Activated T-cell treated with anti-CD3 and anti-CD28 coated beads, Interleukin-2, amount 50 U/mL, for 24 hours (primary cell): ENCODE data around the gene KCNJ2.

Experiments used
- DNase-seq: peaks from one replicate; pipeline ENCODE4 v3.0.0-alpha.2; 2020
- H3K27ac Mint-ChIP-seq: 2 replicates; pipeline ENCODE4 v1.8.0; 2020; ENCODE audit warnings: mild to moderate bottlenecking, mixed read lengths
- H3K27me3 Mint-ChIP-seq: 2 replicates; pipeline ENCODE4 v1.8.0; 2020; ENCODE audit warnings: mixed read lengths
- H3K36me3 Mint-ChIP-seq: 2 replicates; pipeline ENCODE4 v1.8.0; 2020; ENCODE audit warnings: low read depth, mixed read lengths
- H3K4me1 Mint-ChIP-seq: 2 replicates; pipeline ENCODE4 v1.8.0; 2020; ENCODE audit warnings: low read depth, mixed read lengths
- H3K4me3 Mint-ChIP-seq: 2 replicates; pipeline ENCODE4 v1.8.0; 2020; ENCODE audit warnings: mild to moderate bottlenecking, moderate library complexity, mixed read lengths
- H3K9me3 Mint-ChIP-seq: 2 replicates; pipeline ENCODE4 v1.8.0; 2020; ENCODE audit warnings: mixed read lengths

KCNJ2 gene

GRCh38 chr17:70168977-70169708 lies at the start of gene KCNJ2:
Gene KCNJ2, plus strand, starts transcription at chr17:70169532. Its CDS starts 5,508 bp downstream, at chr17:70175040.
- Mint-ChIP-seq H3K27ac (no peak within 1 kb of the TSS), H3K27me3 (peaks cover 78% of the 10 kb centered on the region), H3K4me3 (peak within 1 kb of the TSS; percentile 66), H3K36me3 (no peaks in the 10 kb centered on the region), H3K4me1 (peaks cover 20% of the 10 kb centered on the region), H3K9me3 (no peaks in the 10 kb centered on the region)
- peak; percentile 62 for DNase-seq

GRCh38 chr17:70119545-70119944 lies 49.8 kb upstream of the KCNJ2 start:
- Mint-ChIP-seq H3K36me3 (no peaks in the 10 kb centered on the region), H3K4me3 (no peak overlapping the region), H3K9me3 (peaks cover 6% of the 10 kb centered on the region), H3K27ac (no peak overlapping the region), H3K4me1 (no peaks in the 10 kb centered on the region), H3K27me3 (no peaks in the 10 kb centered on the region)
- DNase-seq: no peak

DNA sequence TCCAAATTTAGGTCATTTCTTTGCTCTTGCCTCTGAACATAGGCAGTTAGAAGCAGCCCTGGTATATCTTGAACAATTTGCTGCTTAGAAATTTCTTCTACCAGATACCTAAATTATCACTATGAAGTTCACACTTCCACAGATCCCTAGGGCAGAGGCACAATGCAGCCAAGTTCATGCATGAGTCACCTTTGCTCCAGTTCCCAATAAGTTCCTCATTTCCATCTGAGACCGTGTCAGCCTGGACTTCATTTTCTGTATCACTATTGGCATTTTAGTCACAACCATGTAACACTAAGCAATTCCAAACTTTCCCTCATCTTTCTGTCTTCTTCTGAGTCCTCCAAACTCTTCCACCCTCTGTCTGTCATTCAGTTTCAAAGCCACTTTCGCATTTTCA lies 49.3 kb upstream of the KCNJ2 start:
- Mint-ChIP-seq H3K9me3 (peaks cover 6% of the 10 kb centered on the region), H3K36me3 (no peaks in the 10 kb centered on the region), H3K27me3 (no peaks in the 10 kb centered on the region), H3K27ac (no peak overlapping the region), H3K4me3 (no peak overlapping the region), H3K4me1 (no peaks in the 10 kb centered on the region)
- no peak for DNase-seq

DNA sequence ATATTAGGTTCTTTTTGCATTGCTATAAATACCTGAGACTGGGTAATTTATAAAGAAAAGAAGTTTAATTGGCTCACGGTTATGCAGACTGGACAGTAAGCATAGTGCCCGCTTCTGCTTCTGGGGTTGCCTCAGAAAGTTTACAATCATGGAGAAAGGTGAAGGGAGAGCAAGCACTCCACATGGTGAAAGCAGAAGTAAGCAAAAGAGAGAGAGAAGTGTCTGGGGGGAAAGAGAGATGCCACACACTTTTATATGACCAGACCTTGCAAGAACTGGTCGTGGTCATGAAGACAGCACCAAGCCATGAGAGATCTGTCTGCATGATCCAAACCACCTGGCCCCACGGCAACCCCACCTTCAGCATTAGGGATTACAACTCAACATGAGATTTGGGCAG lies 48.9 kb upstream of the KCNJ2 start:
- H3K4me3 Mint-ChIP-seq: no peak overlapping the region
- H3K27me3 Mint-ChIP-seq: no peaks in the 10 kb centered on the region
- H3K27ac Mint-ChIP-seq: no peak overlapping the region
- no peak for DNase-seq
- H3K4me1 Mint-ChIP-seq: no peaks in the 10 kb centered on the region
- H3K9me3 Mint-ChIP-seq: peaks cover 6% of the 10 kb centered on the region
- no peaks in the 10 kb centered on the region for H3K36me3 Mint-ChIP-seq

DNA sequence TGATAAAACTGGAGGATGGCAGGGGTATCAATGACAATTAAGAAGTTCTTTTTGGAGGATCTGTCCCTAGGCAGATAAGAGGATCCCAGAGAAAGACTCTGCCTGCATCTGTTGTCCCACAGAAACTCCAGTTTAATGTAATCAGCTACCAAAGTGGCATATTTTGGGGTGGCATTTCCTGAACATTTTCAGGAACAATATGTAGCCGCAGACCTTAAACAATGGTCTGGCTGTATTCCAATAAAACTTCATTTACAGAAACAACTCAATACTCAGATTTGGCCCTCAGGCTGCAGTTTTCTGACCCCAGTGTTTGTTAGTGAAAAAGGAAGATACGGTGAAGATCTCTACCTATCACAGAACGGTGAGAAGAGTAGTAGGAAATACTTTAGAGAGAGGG lies 48.2 kb upstream of the KCNJ2 start:
- no peak for DNase-seq
- no peaks in the 10 kb centered on the region for H3K4me1 Mint-ChIP-seq
- no peaks in the 10 kb centered on the region for H3K36me3 Mint-ChIP-seq
- no peak overlapping the region for H3K4me3 Mint-ChIP-seq
- no peak overlapping the region for H3K27ac Mint-ChIP-seq
- H3K9me3 Mint-ChIP-seq: peaks cover 6% of the 10 kb centered on the region
- H3K27me3 Mint-ChIP-seq: no peaks in the 10 kb centered on the region

DNA sequence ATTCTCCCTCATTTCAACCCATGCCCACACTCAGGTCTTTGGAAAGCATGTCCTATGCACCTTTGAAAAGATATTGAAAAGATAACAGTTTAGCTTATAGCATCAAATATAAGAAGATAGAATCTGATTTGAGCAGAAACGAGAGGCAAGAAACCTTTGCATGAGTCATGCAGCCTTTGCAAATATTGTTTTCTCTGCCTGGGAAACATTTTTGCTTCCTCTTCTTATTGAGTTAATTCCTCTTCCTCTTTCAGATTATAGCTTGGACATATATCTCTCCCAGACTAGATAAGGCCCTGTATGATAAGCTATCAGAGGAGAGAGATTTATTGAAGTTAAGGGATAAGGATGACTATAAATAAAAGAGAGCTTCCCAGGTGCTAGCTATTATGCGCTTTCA lies 46.1 kb upstream of the KCNJ2 start:
- no peak for DNase-seq
- Mint-ChIP-seq H3K27ac (no peak overlapping the region), H3K27me3 (no peaks in the 10 kb centered on the region), H3K9me3 (no peaks in the 10 kb centered on the region), H3K36me3 (no peaks in the 10 kb centered on the region), H3K4me3 (no peak overlapping the region), H3K4me1 (no peaks in the 10 kb centered on the region)

DNA sequence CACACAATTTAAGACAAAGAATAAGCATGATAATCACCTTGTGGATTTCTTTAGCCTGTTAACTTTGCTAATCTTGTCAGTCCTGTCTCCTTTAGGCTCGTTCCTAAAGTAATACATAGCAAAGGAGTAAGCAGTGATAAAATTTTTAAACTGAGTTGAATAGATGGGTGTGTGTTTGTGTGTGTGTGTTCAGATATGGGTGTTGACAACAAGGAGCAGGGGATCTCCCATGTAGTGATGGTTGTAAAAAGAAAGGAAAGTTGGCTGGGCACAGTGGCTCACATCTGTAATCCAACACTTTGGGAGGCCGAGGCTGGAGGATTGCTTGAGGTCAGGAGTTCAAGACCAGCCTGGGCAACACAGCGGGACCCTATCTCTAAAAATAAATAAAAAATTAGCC lies 44.6 kb upstream of the KCNJ2 start:
- H3K27me3 Mint-ChIP-seq: no peaks in the 10 kb centered on the region
- H3K27ac Mint-ChIP-seq: no peak overlapping the region
- no peaks in the 10 kb centered on the region for H3K4me1 Mint-ChIP-seq
- no peak for DNase-seq
- H3K4me3 Mint-ChIP-seq: no peak overlapping the region
- H3K9me3 Mint-ChIP-seq: no peaks in the 10 kb centered on the region
- no peaks in the 10 kb centered on the region for H3K36me3 Mint-ChIP-seq

DNA sequence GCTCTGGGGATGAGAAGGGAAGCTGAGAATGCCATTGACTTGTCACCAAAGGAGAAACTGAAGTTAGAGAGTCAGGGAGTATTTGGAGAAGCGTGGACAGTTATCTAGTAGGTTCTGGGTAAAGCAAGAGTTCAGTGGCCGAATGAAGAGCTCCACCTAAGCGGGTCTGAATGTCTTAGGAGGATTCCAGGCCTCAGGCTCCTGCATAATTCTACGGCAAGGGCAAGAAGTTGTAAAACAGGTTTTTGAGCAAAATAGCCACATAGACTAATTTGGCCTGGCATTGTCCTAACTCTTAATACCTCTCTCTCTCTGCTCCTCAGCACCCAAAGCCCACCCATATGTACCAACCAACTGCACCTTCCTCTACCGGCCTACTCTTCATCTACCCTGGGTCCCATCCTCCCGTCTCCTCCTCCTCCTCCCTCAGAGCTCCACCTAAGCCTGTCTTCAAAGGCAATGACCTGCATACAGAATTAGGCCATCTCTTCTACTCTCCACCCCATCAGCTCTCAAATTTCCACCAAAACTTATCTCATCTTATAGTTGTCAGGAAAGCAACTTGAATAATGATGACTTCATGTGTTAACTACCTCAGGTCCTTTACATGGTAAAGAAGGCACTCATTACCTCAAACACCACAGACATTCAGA lies 42.0 kb upstream of the KCNJ2 start:
- Mint-ChIP-seq H3K4me3 (no peak overlapping the region), H3K4me1 (no peaks in the 10 kb centered on the region), H3K27me3 (no peaks in the 10 kb centered on the region), H3K9me3 (no peaks in the 10 kb centered on the region), H3K27ac (no peak overlapping the region), H3K36me3 (no peaks in the 10 kb centered on the region)
- no peak for DNase-seq

- DNase-seq: no peak
- H3K4me3 Mint-ChIP-seq: no peak overlapping the region
These were observed 40.5 kb upstream of the KCNJ2 start for GRCh38 chr17:70128727-70129238.

DNA sequence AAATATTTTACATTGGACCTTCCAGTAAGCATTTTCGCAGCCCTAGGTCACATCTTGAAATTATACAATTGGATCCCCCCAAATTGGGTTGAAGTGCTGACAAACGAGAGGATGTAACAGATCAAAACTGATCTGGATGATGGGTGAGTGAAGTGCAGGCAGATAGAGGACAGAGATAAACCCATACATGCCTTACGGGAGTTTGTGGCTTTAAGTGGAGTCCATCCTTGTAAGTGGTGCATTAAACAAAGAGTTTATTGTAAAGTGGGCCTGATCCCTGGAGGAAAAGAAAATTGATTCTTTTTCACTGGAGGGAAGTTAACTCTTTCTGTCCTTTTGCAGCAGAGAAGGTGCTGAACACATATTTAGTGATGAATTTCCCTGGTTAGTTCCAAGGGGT lies 39.0 kb upstream of the KCNJ2 start:
- Mint-ChIP-seq H3K4me3 (no peak overlapping the region), H3K36me3 (no peaks in the 10 kb centered on the region), H3K9me3 (no peaks in the 10 kb centered on the region), H3K4me1 (no peaks in the 10 kb centered on the region), H3K27me3 (no peaks in the 10 kb centered on the region), H3K27ac (no peak overlapping the region)
- no peak for DNase-seq

More at GRCh38 chr17:70128727-70129238, 40.5 kb upstream of the KCNJ2 start:
- H3K36me3 Mint-ChIP-seq: no peaks in the 10 kb centered on the region
- no peaks in the 10 kb centered on the region for H3K27me3 Mint-ChIP-seq
- no peaks in the 10 kb centered on the region for H3K9me3 Mint-ChIP-seq
- H3K27ac Mint-ChIP-seq: no peak overlapping the region
- H3K4me1 Mint-ChIP-seq: no peaks in the 10 kb centered on the region

DNA sequence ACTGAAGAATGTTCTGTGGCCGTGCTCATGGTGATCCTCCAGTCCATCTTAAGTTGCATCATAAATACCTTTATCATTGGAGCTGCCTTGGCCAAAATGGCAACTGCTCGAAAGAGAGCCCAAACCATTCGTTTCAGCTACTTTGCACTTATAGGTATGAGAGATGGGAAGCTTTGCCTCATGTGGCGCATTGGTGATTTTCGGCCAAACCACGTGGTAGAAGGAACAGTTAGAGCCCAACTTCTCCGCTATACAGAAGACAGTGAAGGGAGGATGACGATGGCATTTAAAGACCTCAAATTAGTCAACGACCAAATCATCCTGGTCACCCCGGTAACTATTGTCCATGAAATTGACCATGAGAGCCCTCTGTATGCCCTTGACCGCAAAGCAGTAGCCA lies 36.8 kb upstream of the KCNJ2 start:
- Mint-ChIP-seq H3K27ac (no peak overlapping the region), H3K9me3 (no peaks in the 10 kb centered on the region), H3K4me3 (no peak overlapping the region), H3K27me3 (no peaks in the 10 kb centered on the region), H3K36me3 (no peaks in the 10 kb centered on the region), H3K4me1 (peaks cover 9% of the 10 kb centered on the region)
- DNase-seq: no peak

GRCh38 chr17:70134042-70134441 lies 35.3 kb upstream of the KCNJ2 start:
- H3K27me3 Mint-ChIP-seq: peaks cover 2% of the 10 kb centered on the region
- H3K4me3 Mint-ChIP-seq: no peak overlapping the region
- H3K4me1 Mint-ChIP-seq: peaks cover 22% of the 10 kb centered on the region
- no peak for DNase-seq
- H3K27ac Mint-ChIP-seq: no peak overlapping the region
- H3K36me3 Mint-ChIP-seq: no peaks in the 10 kb centered on the region
- no peaks in the 10 kb centered on the region for H3K9me3 Mint-ChIP-seq

DNA sequence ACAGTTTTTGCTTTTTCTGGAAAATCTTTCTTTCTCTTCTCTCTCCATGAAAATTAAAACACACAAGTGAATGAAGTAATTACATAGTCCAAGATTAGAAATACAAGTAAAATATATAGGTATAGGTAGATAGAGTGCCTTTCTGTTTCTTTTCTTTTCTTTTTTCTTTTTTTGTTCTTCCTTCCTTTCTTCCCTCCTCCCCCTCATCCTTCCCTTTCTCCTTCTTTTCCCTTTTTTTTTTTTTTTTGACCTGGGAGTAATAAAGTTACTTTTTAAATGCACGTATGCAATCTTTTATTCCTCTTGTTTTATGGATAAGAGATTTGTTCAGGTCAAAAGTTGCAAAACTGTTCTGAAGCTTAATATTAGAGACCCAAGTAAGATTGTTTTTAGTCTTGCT lies 34.6 kb upstream of the KCNJ2 start:
- Mint-ChIP-seq H3K27ac (no peak overlapping the region), H3K36me3 (no peaks in the 10 kb centered on the region), H3K4me3 (no peak overlapping the region), H3K4me1 (peaks cover 22% of the 10 kb centered on the region), H3K27me3 (peaks cover 2% of the 10 kb centered on the region), H3K9me3 (no peaks in the 10 kb centered on the region)
- no peak for DNase-seq

- Mint-ChIP-seq H3K9me3 (no peaks in the 10 kb centered on the region), H3K36me3 (no peaks in the 10 kb centered on the region), H3K4me1 (peaks cover 22% of the 10 kb centered on the region), H3K27me3 (peaks cover 2% of the 10 kb centered on the region), H3K4me3 (no peak overlapping the region), H3K27ac (no peak overlapping the region)
- DNase-seq: no peak
These were observed 33.2 kb upstream of the KCNJ2 start for GRCh38 chr17:70136131-70136530.

GRCh38 chr17:70137451-70138230 lies 31.7 kb upstream of the KCNJ2 start:
- H3K36me3 Mint-ChIP-seq: no peaks in the 10 kb centered on the region
- H3K27ac Mint-ChIP-seq: peak overlapping the region; percentile 85
- peak overlapping the region; percentile 42 for H3K4me3 Mint-ChIP-seq
- no peaks in the 10 kb centered on the region for H3K9me3 Mint-ChIP-seq
- peaks cover 2% of the 10 kb centered on the region for H3K27me3 Mint-ChIP-seq
- no peak for DNase-seq
- peaks cover 22% of the 10 kb centered on the region for H3K4me1 Mint-ChIP-seq
